CD14-positive monocyte (primary cell): ENCODE data around the gene ALDH1A3. TPM values are rescaled to one million over a fixed set of nuclear protein-coding genes. Genes with fewer than 3 reads are reported as not detected.

Experiments used
- DNase-seq, 3 donors: peaks; one replicate each; pipeline ENCODE4 v3.0.0-alpha.2; 2011 to 2022
- H2AFZ ChIP-seq: 2 replicates; pipeline ENCODE4 v1.6.0; 2012; ENCODE audit warnings: mild to moderate bottlenecking, low read depth, low read length, inconsistent platforms; ENCODE audit not compliant: insufficient read depth, poor library complexity, severe bottlenecking
- H3K27ac ChIP-seq, 2 donors: 1 replicate in 1 of 2; 2 replicates in 1 of 2; pipeline ENCODE4 v1.5.1; 2012 to 2013; ENCODE audit warnings: low read length in 2 of 2, control low read depth in 1 of 2, inconsistent platforms in 1 of 2, low read depth in 1 of 2, mild to moderate bottlenecking in 1 of 2
- H3K27me3 ChIP-seq, 2 donors: one replicate each; pipeline versions ENCODE4 v1.6.0 to v1.6.1; 2011 to 2013; ENCODE audit warnings: low read length in 2 of 2; ENCODE audit not compliant: control insufficient read depth in 2 of 2, insufficient read depth in 2 of 2
- H3K36me3 ChIP-seq, 2 donors: replicated peaks in 1 of 2; 1 replicate in 1 of 2; 2 replicates in 1 of 2; pipeline versions ENCODE4 v1.5.1 to v1.6.1; 2012 to 2013; ENCODE audit warnings: low read length in 2 of 2, control low read depth in 1 of 2, inconsistent platforms in 1 of 2, mild to moderate bottlenecking in 1 of 2; ENCODE audit not compliant: insufficient read depth in 2 of 2, control insufficient read depth in 1 of 2
- H3K4me1 ChIP-seq, 2 donors: 1 replicate in 1 of 2; 2 replicates in 1 of 2; pipeline versions ENCODE4 v1.5.1 to v1.6.1; 2012 to 2013; ENCODE audit warnings: low read length in 2 of 2, control low read depth in 1 of 2, inconsistent platforms in 1 of 2, mild to moderate bottlenecking in 1 of 2, moderate library complexity in 1 of 2; ENCODE audit not compliant: insufficient read depth in 2 of 2, control insufficient read depth in 1 of 2
- H3K4me2 ChIP-seq: replicated peaks from 2 replicates; pipeline ENCODE3; 2012; ENCODE audit warnings: low read length, moderate library complexity, mild to moderate bottlenecking; ENCODE audit not compliant: poor library complexity, severe bottlenecking; ENCODE audit errors: extremely low read depth
- H3K4me3 ChIP-seq, 3 experiments: fragments of 200-600 bp in 1 of 3; sonication (generic) in 1 of 3; replicated peaks in 1 of 3; 1 replicate in 2 of 3; 2 replicates in 1 of 3; pipeline ENCODE4 v1.5.1; 2011 to 2013; ENCODE audit warnings: low read length in 3 of 3, mild to moderate bottlenecking in 3 of 3, control low read depth in 2 of 3, low read depth in 2 of 3, inconsistent platforms in 1 of 3, moderate library complexity in 1 of 3
- H3K79me2 ChIP-seq: 2 replicates; pipeline ENCODE4 v1.6.0; 2012; ENCODE audit warnings: mild to moderate bottlenecking, control low read depth, inconsistent platforms, low read length, moderate library complexity; ENCODE audit not compliant: insufficient read depth
- H3K9ac ChIP-seq: 2 replicates; pipeline ENCODE4 v1.6.0; 2017; ENCODE audit warnings: low read length, mild to moderate bottlenecking; ENCODE audit not compliant: insufficient read depth, poor library complexity, severe bottlenecking
- H3K9me3 ChIP-seq, 2 donors: replicated peaks in 1 of 2; 1 replicate in 1 of 2; 2 replicates in 1 of 2; pipeline versions ENCODE4 v1.5.1 to v1.6.1; 2012 to 2013; ENCODE audit warnings: low read length in 2 of 2, control low read depth in 1 of 2; ENCODE audit not compliant: control insufficient read depth in 1 of 2, insufficient read depth in 1 of 2
- H4K20me1 ChIP-seq: 2 replicates; pipeline ENCODE4 v1.6.0; 2012; ENCODE audit warnings: mild to moderate bottlenecking, low read length, control low read depth, moderate library complexity; ENCODE audit not compliant: insufficient read depth
- H3K27ac Mint-ChIP-seq, 7 donors: one replicate each; pipeline ENCODE4 v1.8.0; 2020; ENCODE audit warnings: mild to moderate bottlenecking in 7 of 7, mixed read lengths in 7 of 7, moderate library complexity in 6 of 7, inconsistent platforms in 2 of 7
- H3K27me3 Mint-ChIP-seq, 3 donors: one replicate each; pipeline ENCODE4 v1.8.0; 2021 to 2022; ENCODE audit warnings: low read depth in 3 of 3, mild to moderate bottlenecking in 3 of 3, mixed read lengths in 3 of 3, moderate library complexity in 3 of 3, inconsistent platforms in 1 of 3
- H3K36me3 Mint-ChIP-seq, 2 donors: one replicate each; pipeline ENCODE4 v1.8.0; 2020; ENCODE audit warnings: mixed read lengths in 2 of 2, inconsistent platforms in 1 of 2, mild to moderate bottlenecking in 1 of 2
- H3K4me1 Mint-ChIP-seq: one replicate; pipeline ENCODE4 v1.8.0; 2020; ENCODE audit warnings: mild to moderate bottlenecking, mixed read lengths
- H3K4me3 Mint-ChIP-seq, 2 donors: one replicate each; pipeline ENCODE4 v1.8.0; 2020; ENCODE audit warnings: mild to moderate bottlenecking in 2 of 2, mixed read lengths in 2 of 2, moderate library complexity in 1 of 2
- H3K9me3 Mint-ChIP-seq, 7 donors: one replicate each; pipeline ENCODE4 v1.8.0; 2020 to 2022; ENCODE audit warnings: mixed read lengths in 7 of 7, mild to moderate bottlenecking in 6 of 7, moderate library complexity in 6 of 7, inconsistent platforms in 2 of 7
- CTCF ChIP-seq: fragments of 200-600 bp; IDR thresholded peaks from one replicate; pipeline ENCODE4 v1.8.0; 2022; ENCODE audit warnings: antibody characterized with exemption, mild to moderate bottlenecking
- intact Hi-C, 2 donors: fragments of 100-400 bp; cut with micrococcal nuclease; formaldehyde crosslinking; loops; one replicate each; pipeline versions ENCODE4 v1.15.0 to v1.15.1; 2023
- polyA plus RNA-seq, 3 donors: library from polyadenylated mRNA; depleted of rRNA in 1 of 3; unstranded in 2 of 3; stranded (reverse) in 1 of 3; fragments of 300-500 nt in 2 of 3; fragments of >200 nt in 1 of 3; fragmentation: Illumina TruSeq in 2 of 3; gene quantifications; 1 replicate in 2 of 3; 2 replicates in 1 of 3; pipeline ENCODE4 v1.2.3, GENCODE V29; 2012 to 2021

ALDH1A3 gene
- polyA plus RNA-seq, 3 donors, result not detected

GRCh38 chr15:100934166-100934565, 54.5 kb downstream of the ALDH1A3 start:
- no peaks in the 10 kb centered on the region for H3K9me3 ChIP-seq
- peaks cover 29 to 32% of the 10 kb centered on the region in 2 donors for H3K4me1 ChIP-seq
- no peak overlapping the region for H2AFZ ChIP-seq
- peaks cover 0 to 1% (median 0%) of the 10 kb centered on the region in 3 donors for H3K27me3 Mint-ChIP-seq
- DNase-seq, result no peak
- no peaks in the 10 kb centered on the region for H3K27me3 ChIP-seq
- H3K9ac ChIP-seq, result no peak overlapping the region
- no peak overlapping the region for H3K4me3 ChIP-seq
- peaks cover 37% of the 10 kb centered on the region for H3K79me2 ChIP-seq
- intact Hi-C loops, result no loop called here
- H4K20me1 ChIP-seq, result peaks cover 9% of the 10 kb centered on the region
- no peak overlapping the region for H3K4me2 ChIP-seq
- H3K4me1 Mint-ChIP-seq, result peaks cover 34% of the 10 kb centered on the region
- TF ChIP-seq CTCF, result no peak
- H3K9me3 Mint-ChIP-seq, result no peaks in the 10 kb centered on the region
- H3K36me3 ChIP-seq, result peaks cover 14 to 27% of the 10 kb centered on the region in 2 donors
- peak overlapping the region; percentile 38 to 75 for H3K27ac ChIP-seq
- H3K27ac Mint-ChIP-seq, result peak overlapping the region; percentile 80 to 93 (median 86)
- peaks cover 40 to 43% of the 10 kb centered on the region in 2 donors for H3K36me3 Mint-ChIP-seq
- no peak overlapping the region for H3K4me3 Mint-ChIP-seq

GRCh38 chr15:100934726-100935125, 55.1 kb downstream of the ALDH1A3 start:
- DNase-seq, result peak; percentile 40 to 63 (median 43)
- Histone ChIP-seq H3K27me3 (no peaks in the 10 kb centered on the region), H4K20me1 (peaks cover 7% of the 10 kb centered on the region), H3K27ac (peak overlapping the region; percentile 38 to 75), H3K4me3 (no peak overlapping the region), H3K79me2 (peaks cover 32% of the 10 kb centered on the region), H2AFZ (peak overlapping the region; percentile 11), H3K9ac (no peak overlapping the region), H3K4me1 (peaks cover 34 to 38% of the 10 kb centered on the region in 2 donors), H3K4me2 (no peak overlapping the region), H3K9me3 (no peaks in the 10 kb centered on the region), H3K36me3 (peaks cover 9 to 21% of the 10 kb centered on the region in 2 donors)
- TF ChIP-seq CTCF, result peak; percentile 19
- peak overlapping the region; percentile 80 to 93 (median 86) for H3K27ac Mint-ChIP-seq
- peaks cover 35 to 38% of the 10 kb centered on the region in 2 donors for H3K36me3 Mint-ChIP-seq
- H3K27me3 Mint-ChIP-seq, result peaks cover 0 to 1% (median 0%) of the 10 kb centered on the region in 3 donors
- peaks cover 34% of the 10 kb centered on the region for H3K4me1 Mint-ChIP-seq
- no peak overlapping the region for H3K4me3 Mint-ChIP-seq
- intact Hi-C loops, result no loop called here
- H3K9me3 Mint-ChIP-seq, result no peaks in the 10 kb centered on the region
